SK-N-SH treated with all-trans-retinoic acid at 6 μM for 48 hours (cell line): ENCODE results near the gene GPX4.

Experiments
- ATAC-seq: fragments of 200-7000 bp; cut with Tn5 transposase; 3 replicates; pipeline ENCODE4 v1.9.1; 2020; ENCODE audit warnings: mild to moderate bottlenecking, moderate library complexity
- ARNTL ChIP-seq: fragments of 450-650 bp; formaldehyde crosslinking; IDR thresholded peaks from 2 replicates; pipeline ENCODE4 v1.5.0; 2020; ENCODE audit warnings: low read depth, mild to moderate bottlenecking, moderate library complexity, borderline replicate concordance
- BACH2 ChIP-seq: fragments of 250-450 bp; sonication (Bioruptor Pico); IDR thresholded peaks from 2 replicates; pipeline ENCODE4 v1.9.0; 2021; ENCODE audit warnings: mild to moderate bottlenecking, borderline replicate concordance
- CSDC2 ChIP-seq: fragments of 250-450 bp; sonication (Bioruptor Pico); IDR thresholded peaks from 2 replicates; pipeline ENCODE4 v1.5.0; 2020; ENCODE audit warnings: mild to moderate bottlenecking, moderate library complexity
- GLIS3 ChIP-seq: fragments of 250-450 bp; sonication (Bioruptor Pico); IDR thresholded peaks from 2 replicates; pipeline ENCODE4 v1.5.0; 2020; ENCODE audit warnings: mild to moderate bottlenecking, moderate library complexity
- ISL1 ChIP-seq: fragments of 250-450 bp; sonication (Bioruptor Pico); IDR thresholded peaks from 2 replicates; pipeline ENCODE4 v2.1.2; 2022; ENCODE audit warnings: mild to moderate bottlenecking, moderate library complexity
- OSR1 ChIP-seq: fragments of 250-450 bp; sonication (Bioruptor Pico); IDR thresholded peaks from 2 replicates; pipeline ENCODE4 v1.8.0; 2022; ENCODE audit warnings: moderate library complexity, mild to moderate bottlenecking, inconsistent platforms
- PPARA ChIP-seq: fragments of 250-450 bp; sonication (Bioruptor Pico); IDR thresholded peaks from 2 replicates; pipeline ENCODE4 v1.5.0; 2020; ENCODE audit warnings: mild to moderate bottlenecking, borderline replicate concordance
- RARB ChIP-seq: fragments of 250-450 bp; sonication (Bioruptor Pico); IDR thresholded peaks from 2 replicates; pipeline ENCODE4 v1.8.0; 2021; ENCODE audit warnings: mild to moderate bottlenecking, moderate library complexity
- TCF4 ChIP-seq: fragments of 250-450 bp; sonication (Bioruptor Pico); IDR thresholded peaks from 2 replicates; pipeline ENCODE4 v1.8.0; 2021; ENCODE audit warnings: mild to moderate bottlenecking, moderate library complexity, borderline replicate concordance
- TOX ChIP-seq: fragments of 250-450 bp; sonication (Bioruptor Pico); IDR thresholded peaks from 2 replicates; pipeline ENCODE4 v1.8.0; 2021; ENCODE audit warnings: mild to moderate bottlenecking, moderate library complexity, borderline replicate concordance
- ZC3H10 ChIP-seq: fragments of 250-450 bp; sonication (Bioruptor Pico); IDR thresholded peaks from 2 replicates; pipeline ENCODE4 v1.5.1; 2021; ENCODE audit warnings: mild to moderate bottlenecking, moderate library complexity
- ZFP3 ChIP-seq: fragments of 250-450 bp; sonication (Bioruptor Pico); IDR thresholded peaks from 2 replicates; pipeline ENCODE4 v1.5.0; 2020; ENCODE audit warnings: mild to moderate bottlenecking, moderate library complexity
- ZFP30 ChIP-seq: fragments of 450-650 bp; formaldehyde crosslinking; IDR thresholded peaks from 2 replicates; pipeline ENCODE4 v1.5.0; 2022; ENCODE audit warnings: mild to moderate bottlenecking, moderate library complexity
- ZNF565 ChIP-seq: fragments of 450-650 bp; formaldehyde crosslinking; conservative IDR thresholded peaks from 2 replicates; pipeline ENCODE4 v1.5.0; 2020; ENCODE audit warnings: low read depth, mild to moderate bottlenecking, moderate library complexity
- ZNF70 ChIP-seq: fragments of 450-650 bp; formaldehyde crosslinking; IDR thresholded peaks from 2 replicates; pipeline ENCODE4 v1.5.0; 2020; ENCODE audit warnings: mild to moderate bottlenecking, moderate library complexity
- ZNF8 ChIP-seq: fragments of 450-650 bp; formaldehyde crosslinking; IDR thresholded peaks from 2 replicates; pipeline ENCODE4 v1.5.0; 2020; ENCODE audit warnings: mild to moderate bottlenecking, moderate library complexity
- TF ChIP-seq, protein P1 (sequence below): fragments of 250-450 bp; sonication (Bioruptor Pico); IDR thresholded peaks from 2 replicates; pipeline ENCODE4 v1.5.1; 2020; ENCODE audit warnings: low read depth, mild to moderate bottlenecking, moderate library complexity
- TF ChIP-seq, protein P2 (sequence below): fragments of 250-450 bp; sonication (Bioruptor Pico); IDR thresholded peaks from 2 replicates; pipeline ENCODE4 v1.5.0; 2020; ENCODE audit warnings: mild to moderate bottlenecking, moderate library complexity
- TF ChIP-seq, protein P3 (sequence below): fragments of 250-450 bp; sonication (Bioruptor Pico); IDR thresholded peaks from 2 replicates; pipeline ENCODE4 v1.8.0; 2021; ENCODE audit warnings: low read depth, mild to moderate bottlenecking, moderate library complexity, borderline replicate concordance
- TF ChIP-seq, protein P4 (sequence below): fragments of 250-450 bp; sonication (Bioruptor Pico); IDR thresholded peaks from 2 replicates; pipeline ENCODE4 v1.8.0; 2020; ENCODE audit warnings: mild to moderate bottlenecking, moderate library complexity, borderline replicate concordance

GPX4 gene

DNA sequence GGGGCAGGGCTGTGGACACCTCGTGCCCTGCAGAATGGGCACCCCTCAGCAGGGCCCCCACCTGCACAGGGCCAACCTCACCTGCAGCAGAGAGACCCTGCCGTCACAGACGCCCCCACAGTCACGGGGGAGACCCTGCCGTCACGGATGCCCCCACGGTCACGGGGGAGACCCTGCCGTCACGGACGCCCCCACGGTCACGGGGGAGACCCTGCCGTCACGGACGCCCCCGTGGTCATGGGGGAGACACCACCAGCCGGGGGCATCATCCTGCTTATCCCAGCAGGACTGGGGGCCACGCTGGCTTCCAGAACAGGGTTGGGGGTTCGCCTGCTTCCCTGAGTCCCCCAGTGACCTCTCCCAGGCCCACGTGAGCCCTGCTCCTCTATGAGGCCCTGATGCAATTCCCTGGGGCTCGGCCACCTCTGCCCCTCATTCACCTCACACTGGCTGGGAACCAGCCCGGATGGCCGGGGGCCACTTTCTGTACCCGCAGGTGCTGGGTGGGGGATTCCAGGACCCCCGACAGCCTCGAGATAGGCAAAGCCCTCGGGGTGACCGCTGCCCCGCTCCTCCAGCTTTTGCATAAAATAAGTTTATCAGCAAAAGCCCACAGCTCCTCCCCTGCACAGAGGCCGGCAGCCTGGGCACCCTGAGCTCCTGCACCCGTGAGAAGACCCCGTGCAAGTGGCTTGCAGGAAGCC, 46.7 kb downstream of the GPX4 start (continued):
- TF ChIP-seq, protein P1, sequence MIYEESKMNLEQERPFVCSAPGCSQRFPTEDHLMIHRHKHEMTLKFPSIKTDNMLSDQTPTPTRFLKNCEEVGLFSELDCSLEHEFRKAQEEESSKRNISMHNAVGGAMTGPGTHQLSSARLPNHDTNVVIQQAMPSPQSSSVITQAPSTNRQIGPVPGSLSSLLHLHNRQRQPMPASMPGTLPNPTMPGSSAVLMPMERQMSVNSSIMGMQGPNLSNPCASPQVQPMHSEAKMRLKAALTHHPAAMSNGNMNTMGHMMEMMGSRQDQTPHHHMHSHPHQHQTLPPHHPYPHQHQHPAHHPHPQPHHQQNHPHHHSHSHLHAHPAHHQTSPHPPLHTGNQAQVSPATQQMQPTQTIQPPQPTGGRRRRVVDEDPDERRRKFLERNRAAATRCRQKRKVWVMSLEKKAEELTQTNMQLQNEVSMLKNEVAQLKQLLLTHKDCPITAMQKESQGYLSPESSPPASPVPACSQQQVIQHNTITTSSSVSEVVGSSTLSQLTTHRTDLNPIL (CRISPR knock-in tag): no peak
- TF ChIP-seq ZFP3 (no peak), BACH2 (no peak)

DNA sequence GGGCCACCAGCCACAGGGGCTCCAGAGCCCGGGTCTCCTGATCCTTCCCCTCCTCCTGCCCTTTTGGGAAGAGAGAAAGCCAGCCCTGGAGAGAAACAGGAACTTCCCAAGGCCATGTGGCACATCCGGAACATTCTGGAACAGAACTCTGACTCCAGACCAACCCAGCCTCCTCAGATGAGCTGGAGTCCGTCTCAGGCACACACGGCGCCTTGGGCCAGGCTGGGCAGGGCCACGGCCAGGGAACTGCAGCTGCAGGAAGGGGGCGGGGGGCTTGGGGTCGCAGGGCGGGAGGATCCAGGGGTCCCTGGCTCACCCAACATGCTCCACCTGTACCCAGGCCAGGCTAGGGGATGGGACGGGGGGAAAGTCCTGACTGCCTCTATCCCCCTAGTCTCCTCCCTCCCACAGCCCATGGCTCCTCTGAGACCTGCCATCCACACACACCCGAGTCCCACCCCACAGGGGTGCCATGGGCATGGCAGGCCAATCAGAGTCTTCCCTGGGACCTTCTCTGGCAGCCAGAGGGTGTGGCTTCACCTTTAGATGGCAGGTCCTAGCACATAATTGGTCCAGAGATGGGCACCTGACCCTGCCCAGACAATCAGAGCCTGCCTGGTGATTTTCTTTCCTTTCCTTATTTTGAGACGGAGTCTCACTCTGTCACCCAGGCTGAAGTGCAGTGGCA, 47.4 kb downstream of the GPX4 start:
- TF ChIP-seq BACH2 (no peak), ZNF565 (CRISPR knock-in tag) (no peak), PPARA (CRISPR knock-in tag) (no peak), ARNTL (CRISPR knock-in tag) (no peak), OSR1 (no peak), ZC3H10 (CRISPR knock-in tag) (no peak), TOX (CRISPR knock-in tag) (no peak), ZNF8 (CRISPR knock-in tag) (no peak), CSDC2 (CRISPR knock-in tag) (no peak), ZFP3 (no peak), ZNF70 (no peak), GLIS3 (no peak), RARB (CRISPR knock-in tag) (no peak), ZFP30 (CRISPR knock-in tag) (no peak), TCF4 (no peak), ISL1 (CRISPR knock-in tag) (no peak)
- TF ChIP-seq, protein P1 (CRISPR knock-in tag): no peak
- TF ChIP-seq, protein P2, sequence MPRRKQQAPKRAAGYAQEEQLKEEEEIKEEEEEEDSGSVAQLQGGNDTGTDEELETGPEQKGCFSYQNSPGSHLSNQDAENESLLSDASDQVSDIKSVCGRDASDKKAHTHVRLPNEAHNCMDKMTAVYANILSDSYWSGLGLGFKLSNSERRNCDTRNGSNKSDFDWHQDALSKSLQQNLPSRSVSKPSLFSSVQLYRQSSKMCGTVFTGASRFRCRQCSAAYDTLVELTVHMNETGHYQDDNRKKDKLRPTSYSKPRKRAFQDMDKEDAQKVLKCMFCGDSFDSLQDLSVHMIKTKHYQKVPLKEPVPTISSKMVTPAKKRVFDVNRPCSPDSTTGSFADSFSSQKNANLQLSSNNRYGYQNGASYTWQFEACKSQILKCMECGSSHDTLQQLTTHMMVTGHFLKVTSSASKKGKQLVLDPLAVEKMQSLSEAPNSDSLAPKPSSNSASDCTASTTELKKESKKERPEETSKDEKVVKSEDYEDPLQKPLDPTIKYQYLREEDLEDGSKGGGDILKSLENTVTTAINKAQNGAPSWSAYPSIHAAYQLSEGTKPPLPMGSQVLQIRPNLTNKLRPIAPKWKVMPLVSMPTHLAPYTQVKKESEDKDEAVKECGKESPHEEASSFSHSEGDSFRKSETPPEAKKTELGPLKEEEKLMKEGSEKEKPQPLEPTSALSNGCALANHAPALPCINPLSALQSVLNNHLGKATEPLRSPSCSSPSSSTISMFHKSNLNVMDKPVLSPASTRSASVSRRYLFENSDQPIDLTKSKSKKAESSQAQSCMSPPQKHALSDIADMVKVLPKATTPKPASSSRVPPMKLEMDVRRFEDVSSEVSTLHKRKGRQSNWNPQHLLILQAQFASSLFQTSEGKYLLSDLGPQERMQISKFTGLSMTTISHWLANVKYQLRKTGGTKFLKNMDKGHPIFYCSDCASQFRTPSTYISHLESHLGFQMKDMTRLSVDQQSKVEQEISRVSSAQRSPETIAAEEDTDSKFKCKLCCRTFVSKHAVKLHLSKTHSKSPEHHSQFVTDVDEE (CRISPR knock-in tag): no peak
- TF ChIP-seq, protein P3, sequence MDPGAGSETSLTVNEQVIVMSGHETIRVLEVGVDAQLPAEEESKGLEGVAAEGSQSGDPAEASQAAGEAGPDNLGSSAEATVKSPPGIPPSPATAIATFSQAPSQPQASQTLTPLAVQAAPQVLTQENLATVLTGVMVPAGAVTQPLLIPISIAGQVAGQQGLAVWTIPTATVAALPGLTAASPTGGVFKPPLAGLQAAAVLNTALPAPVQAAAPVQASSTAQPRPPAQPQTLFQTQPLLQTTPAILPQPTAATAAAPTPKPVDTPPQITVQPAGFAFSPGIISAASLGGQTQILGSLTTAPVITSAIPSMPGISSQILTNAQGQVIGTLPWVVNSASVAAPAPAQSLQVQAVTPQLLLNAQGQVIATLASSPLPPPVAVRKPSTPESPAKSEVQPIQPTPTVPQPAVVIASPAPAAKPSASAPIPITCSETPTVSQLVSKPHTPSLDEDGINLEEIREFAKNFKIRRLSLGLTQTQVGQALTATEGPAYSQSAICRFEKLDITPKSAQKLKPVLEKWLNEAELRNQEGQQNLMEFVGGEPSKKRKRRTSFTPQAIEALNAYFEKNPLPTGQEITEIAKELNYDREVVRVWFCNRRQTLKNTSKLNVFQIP (CRISPR knock-in tag): no peak
- TF ChIP-seq, all 23 proteins: peak for 0
- ATAC-seq: no peak

DNA sequence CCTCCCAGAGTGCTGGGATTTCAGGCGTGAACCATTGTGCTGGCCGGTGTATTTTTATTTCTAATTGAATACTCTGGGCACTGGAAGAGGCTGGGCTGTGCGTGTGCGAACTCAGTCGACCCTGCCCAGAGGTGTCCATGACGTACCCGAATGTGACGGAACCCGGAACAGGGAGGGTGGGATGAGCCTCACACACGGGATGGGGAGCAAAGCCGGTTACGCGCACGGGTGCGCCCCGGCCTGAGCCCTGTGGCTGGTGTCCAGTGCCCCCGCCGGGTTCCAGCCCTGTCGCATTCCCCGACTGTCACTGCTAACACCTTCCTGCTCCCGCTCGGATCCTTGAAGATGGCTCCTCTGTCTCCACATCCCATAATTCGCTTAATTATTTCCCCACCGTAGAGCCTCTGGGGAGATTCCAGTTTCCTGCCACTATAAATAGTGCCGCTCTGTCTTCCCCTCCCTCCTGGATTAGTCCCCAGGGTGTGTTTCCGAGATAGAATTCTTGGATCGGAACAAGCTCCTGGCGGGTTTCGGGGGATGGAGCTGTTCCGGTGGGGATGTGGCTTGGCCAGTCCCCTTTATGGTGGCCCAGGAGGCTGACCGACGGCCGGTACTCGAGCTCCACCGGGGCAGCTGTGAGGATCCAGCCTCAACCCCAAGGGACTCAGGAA, 48.3 kb downstream of the GPX4 start:
- TF ChIP-seq ZNF8 (CRISPR knock-in tag): no peak
- no peak for TF ChIP-seq ZFP30 (CRISPR knock-in tag)
- TF ChIP-seq, protein P3 (CRISPR knock-in tag): no peak
- no peak for TF ChIP-seq ZC3H10 (CRISPR knock-in tag)
- no peak for TF ChIP-seq TOX (CRISPR knock-in tag)
- no peak for TF ChIP-seq BACH2
- TF ChIP-seq ISL1 (CRISPR knock-in tag): no peak
- TF ChIP-seq, protein P4, sequence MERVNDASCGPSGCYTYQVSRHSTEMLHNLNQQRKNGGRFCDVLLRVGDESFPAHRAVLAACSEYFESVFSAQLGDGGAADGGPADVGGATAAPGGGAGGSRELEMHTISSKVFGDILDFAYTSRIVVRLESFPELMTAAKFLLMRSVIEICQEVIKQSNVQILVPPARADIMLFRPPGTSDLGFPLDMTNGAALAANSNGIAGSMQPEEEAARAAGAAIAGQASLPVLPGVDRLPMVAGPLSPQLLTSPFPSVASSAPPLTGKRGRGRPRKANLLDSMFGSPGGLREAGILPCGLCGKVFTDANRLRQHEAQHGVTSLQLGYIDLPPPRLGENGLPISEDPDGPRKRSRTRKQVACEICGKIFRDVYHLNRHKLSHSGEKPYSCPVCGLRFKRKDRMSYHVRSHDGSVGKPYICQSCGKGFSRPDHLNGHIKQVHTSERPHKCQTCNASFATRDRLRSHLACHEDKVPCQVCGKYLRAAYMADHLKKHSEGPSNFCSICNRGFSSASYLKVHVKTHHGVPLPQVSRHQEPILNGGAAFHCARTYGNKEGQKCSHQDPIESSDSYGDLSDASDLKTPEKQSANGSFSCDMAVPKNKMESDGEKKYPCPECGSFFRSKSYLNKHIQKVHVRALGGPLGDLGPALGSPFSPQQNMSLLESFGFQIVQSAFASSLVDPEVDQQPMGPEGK (CRISPR knock-in tag): no peak
- no peak for TF ChIP-seq OSR1
- no peak for TF ChIP-seq CSDC2 (CRISPR knock-in tag)
- no peak for ATAC-seq
